SJSA1 (cell line): ENCODE results near the gene ENO1. TPM values are rescaled to one million over a fixed set of nuclear protein-coding genes. Genes with fewer than 3 reads are reported as not detected.
A peak's percentile ranks its signal among the peaks of the same experiment; 100 is the strongest.

Experiments
- DNase-seq, 2 experiments: peaks; one replicate each; pipeline ENCODE4 v3.0.0-alpha.2; 2015 to 2020; ENCODE audit warnings: low spot score in 2 of 2, low read depth in 1 of 2
- H3K27ac ChIP-seq: fragments of 250-450 bp; sonication (Bioruptor Pico); 2 replicates; pipeline ENCODE4 v1.5.1; 2020; ENCODE audit warnings: mild to moderate bottlenecking, moderate library complexity
- H3K27me3 ChIP-seq: fragments of 250-450 bp; sonication (Bioruptor Pico); replicated peaks from 2 replicates; pipeline ENCODE4 v1.5.1; 2020; ENCODE audit warnings: mild to moderate bottlenecking, moderate library complexity
- H3K36me3 ChIP-seq: fragments of 250-450 bp; sonication (Bioruptor Pico); 2 replicates; pipeline ENCODE4 v1.5.1; 2020; ENCODE audit warnings: mild to moderate bottlenecking
- H3K4me1 ChIP-seq: fragments of 250-450 bp; sonication (Bioruptor Pico); replicated peaks from 2 replicates; pipeline ENCODE4 v1.6.1; 2021; ENCODE audit warnings: mild to moderate bottlenecking
- H3K4me3 ChIP-seq: fragments of 250-450 bp; sonication (Bioruptor Pico); 2 replicates; pipeline ENCODE4 v1.5.1; 2020; ENCODE audit warnings: mild to moderate bottlenecking
- H3K9me3 ChIP-seq: fragments of 250-450 bp; sonication (Bioruptor Pico); replicated peaks from 2 replicates; pipeline ENCODE4 v1.5.1; 2020; ENCODE audit warnings: mild to moderate bottlenecking
- total RNA-seq: library from RNA; depleted of rRNA; stranded (reverse); fragments of >200 nt; shearing (Covaris generic); gene quantifications from 2 replicates; pipeline ENCODE4 v1.2.3, GENCODE V29; 2014

ENO1 gene
- total RNA-seq, 1 experiment from 2014 or later: 2,590 TPM

- Histone ChIP-seq H3K27ac (peak overlapping the region; percentile 25; the same call in 1 of the 2 replicates), H3K9me3 (no peaks in the 10 kb centered on the region), H3K27me3 (no peaks in the 10 kb centered on the region), H3K4me1 (peaks cover 37% of the 10 kb centered on the region), H3K36me3 (peaks cover 83% of the 10 kb centered on the region), H3K4me3 (no peak overlapping the region)
- DNase-seq: peak in 1 of 2 experiments; percentile 58
Measured at GRCh38 chr1:8858888-8859706, 19.4 kb downstream of the ENO1 start.

GRCh38 chr1:8858112-8858668 lies 20.3 kb downstream of the ENO1 start:
- H3K4me1 ChIP-seq: peaks cover 37% of the 10 kb centered on the region
- H3K27ac ChIP-seq: peak overlapping the region; percentile 25; the same call in 1 of the 2 replicates
- H3K9me3 ChIP-seq: no peaks in the 10 kb centered on the region
- DNase-seq: peak; percentile 73 to 75
- no peaks in the 10 kb centered on the region for H3K27me3 ChIP-seq
- peaks cover 74% of the 10 kb centered on the region for H3K36me3 ChIP-seq
- H3K4me3 ChIP-seq: no peak overlapping the region

DNA sequence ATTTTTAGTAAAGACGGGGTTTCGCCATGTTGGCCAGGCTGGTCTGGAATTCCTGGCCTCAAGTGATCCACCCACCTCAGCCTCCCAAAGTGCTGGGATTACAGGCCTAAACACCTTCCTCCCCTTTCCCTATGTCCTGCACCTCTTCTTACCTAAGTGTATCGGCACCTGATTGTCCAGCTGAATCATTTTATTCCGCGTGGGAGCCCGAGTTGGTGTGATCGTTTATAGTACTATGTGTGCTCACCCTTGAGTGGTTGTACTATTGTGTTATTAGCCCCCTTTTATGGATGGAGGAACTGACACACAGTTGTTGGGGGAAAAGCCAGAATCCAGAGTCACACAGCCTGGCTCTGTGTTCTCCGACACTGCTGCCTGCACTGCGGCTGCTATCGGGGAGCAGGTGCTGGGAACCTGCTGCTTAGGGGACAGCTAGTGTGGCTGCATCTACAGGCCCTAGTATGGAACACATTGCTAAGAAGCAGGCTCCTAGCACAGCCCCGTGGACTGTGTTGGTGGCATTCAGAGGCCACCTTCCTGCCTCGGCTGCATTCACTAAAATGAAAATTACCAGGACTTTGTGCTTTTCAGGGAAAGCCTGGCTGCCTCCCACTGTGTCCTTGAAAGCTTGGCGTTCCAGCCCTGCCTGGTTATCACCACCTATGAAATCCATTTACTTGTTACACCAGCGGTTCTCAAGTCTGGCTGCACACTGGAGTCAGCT lies 21.6 kb downstream of the ENO1 start:
- Histone ChIP-seq H3K36me3 (peaks cover 61% of the 10 kb centered on the region), H3K9me3 (no peaks in the 10 kb centered on the region)

GRCh38 chr1:8854240-8854639 lies 24.2 kb downstream of the ENO1 start:
- no peak overlapping the region for H3K27ac ChIP-seq
- no peaks in the 10 kb centered on the region for H3K27me3 ChIP-seq
- peaks cover 34% of the 10 kb centered on the region for H3K36me3 ChIP-seq
- H3K9me3 ChIP-seq: no peaks in the 10 kb centered on the region
- no peak overlapping the region for H3K4me3 ChIP-seq
- peaks cover 18% of the 10 kb centered on the region for H3K4me1 ChIP-seq
- DNase-seq: no peak

More for the DNA sequence above, 21.6 kb downstream of the ENO1 start:
- no peak overlapping the region for H3K27ac ChIP-seq
- peaks cover 37% of the 10 kb centered on the region for H3K4me1 ChIP-seq
- no peak overlapping the region for H3K4me3 ChIP-seq
- H3K27me3 ChIP-seq: no peaks in the 10 kb centered on the region
- DNase-seq: no peak

DNA sequence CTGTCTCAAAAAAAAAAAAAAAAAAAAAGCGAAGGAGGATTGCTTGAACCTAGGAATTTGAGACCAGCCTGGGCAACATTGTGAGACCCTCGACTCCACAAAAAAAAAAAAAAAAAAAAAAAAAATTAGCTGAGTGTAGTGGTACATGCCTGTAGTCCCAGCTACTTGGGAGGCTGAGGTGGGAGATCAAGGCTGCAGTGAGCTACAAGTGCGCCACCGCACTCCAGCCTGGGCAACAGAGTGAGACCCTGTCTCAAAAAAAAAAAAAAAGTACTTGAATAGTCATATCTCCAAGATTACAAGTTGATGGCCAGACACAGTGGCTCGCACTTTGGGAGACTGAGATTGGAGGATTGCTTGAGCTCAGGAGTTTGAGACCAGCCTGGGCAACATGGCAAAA lies 27.4 kb downstream of the ENO1 start:
- Histone ChIP-seq H3K4me3 (no peak overlapping the region), H3K9me3 (no peaks in the 10 kb centered on the region), H3K27me3 (no peaks in the 10 kb centered on the region), H3K36me3 (peaks cover 3% of the 10 kb centered on the region), H3K27ac (no peak overlapping the region), H3K4me1 (peaks cover 4% of the 10 kb centered on the region; the same call in 1 of the 2 replicates)
- DNase-seq: no peak

- Histone ChIP-seq H3K27ac (no peak overlapping the region), H3K9me3 (no peaks in the 10 kb centered on the region), H3K4me1 (peaks cover 4% of the 10 kb centered on the region; the same call in 1 of the 2 replicates), H3K27me3 (no peaks in the 10 kb centered on the region), H3K36me3 (no peaks in the 10 kb centered on the region), H3K4me3 (no peak overlapping the region)
- DNase-seq: peak; percentile 75 to 87
Measured at GRCh38 chr1:8848663-8849386, 29.7 kb downstream of the ENO1 start.

DNA sequence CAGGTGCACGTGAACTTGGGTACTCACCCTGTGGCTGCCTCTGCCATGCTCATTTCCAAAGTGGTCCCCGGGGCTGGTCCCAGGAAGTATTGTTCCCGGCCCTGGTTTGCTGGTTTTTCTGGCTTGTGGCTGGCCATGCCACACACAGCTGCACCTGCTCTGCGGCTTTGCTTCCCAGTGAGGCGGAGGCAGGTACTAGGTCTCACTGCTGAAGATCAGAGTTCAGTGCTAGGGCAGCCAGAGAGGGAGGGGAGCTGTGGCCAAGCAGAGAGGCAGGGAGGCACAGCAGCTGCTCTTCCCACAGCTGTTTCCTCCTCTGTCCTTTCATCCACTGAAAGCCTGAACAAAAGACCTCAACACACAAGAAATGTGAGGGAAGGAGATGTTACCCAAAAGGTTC lies 30.5 kb downstream of the ENO1 start:
- H3K36me3 ChIP-seq: no peaks in the 10 kb centered on the region
- H3K9me3 ChIP-seq: no peaks in the 10 kb centered on the region
- no peak for DNase-seq
- no peak overlapping the region for H3K27ac ChIP-seq
- H3K27me3 ChIP-seq: no peaks in the 10 kb centered on the region
- H3K4me1 ChIP-seq: peaks cover 4% of the 10 kb centered on the region; the same call in 1 of the 2 replicates
- no peak overlapping the region for H3K4me3 ChIP-seq

GRCh38 chr1:8846263-8846662 lies 32.2 kb downstream of the ENO1 start:
- Histone ChIP-seq H3K9me3 (no peaks in the 10 kb centered on the region), H3K27me3 (no peaks in the 10 kb centered on the region), H3K36me3 (no peaks in the 10 kb centered on the region), H3K4me1 (peaks cover 4% of the 10 kb centered on the region; the same call in 1 of the 2 replicates), H3K27ac (no peak overlapping the region), H3K4me3 (no peak overlapping the region)
- DNase-seq: no peak

GRCh38 chr1:8845104-8846097 lies 33.1 kb downstream of the ENO1 start:
- Histone ChIP-seq H3K27ac (no peak overlapping the region), H3K36me3 (no peaks in the 10 kb centered on the region)
- DNase-seq: no peak

GRCh38 chr1:8844501-8845006 lies 33.9 kb downstream of the ENO1 start:
- peaks cover 4% of the 10 kb centered on the region; the same call in 1 of the 2 replicates for H3K4me1 ChIP-seq
- no peak for DNase-seq
- H3K36me3 ChIP-seq: no peaks in the 10 kb centered on the region
- no peak overlapping the region for H3K4me3 ChIP-seq
- no peaks in the 10 kb centered on the region for H3K9me3 ChIP-seq
- H3K27me3 ChIP-seq: no peaks in the 10 kb centered on the region
- no peak overlapping the region for H3K27ac ChIP-seq

More at GRCh38 chr1:8845104-8846097, 33.1 kb downstream of the ENO1 start:
- Histone ChIP-seq H3K4me3 (no peak overlapping the region), H3K27me3 (no peaks in the 10 kb centered on the region), H3K9me3 (no peaks in the 10 kb centered on the region), H3K4me1 (peaks cover 4% of the 10 kb centered on the region; the same call in 1 of the 2 replicates)

DNA sequence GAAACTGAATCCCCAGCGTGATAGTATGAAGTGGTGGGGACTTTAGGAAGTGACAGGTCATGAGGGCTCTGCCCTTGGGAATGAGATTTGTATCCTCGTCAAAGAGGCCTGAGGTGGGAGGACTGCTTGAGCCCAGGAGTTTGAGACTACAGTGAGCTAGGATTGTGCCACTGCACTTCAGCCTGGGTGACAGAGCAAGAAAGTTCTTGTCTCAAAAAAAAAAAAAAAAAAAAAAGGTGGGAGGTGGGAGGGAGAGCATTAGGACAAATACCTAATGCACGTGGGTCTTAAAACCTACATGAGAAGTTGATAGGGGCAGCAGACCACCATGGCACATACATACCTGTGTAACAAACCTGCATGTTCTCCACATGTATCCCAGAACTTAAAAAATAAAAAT lies 37.1 kb downstream of the ENO1 start:
- no peak overlapping the region for H3K4me3 ChIP-seq
- H3K9me3 ChIP-seq: no peaks in the 10 kb centered on the region
- no peak for DNase-seq
- H3K27me3 ChIP-seq: no peaks in the 10 kb centered on the region
- no peak overlapping the region for H3K27ac ChIP-seq
- H3K36me3 ChIP-seq: no peaks in the 10 kb centered on the region
- no peaks in the 10 kb centered on the region for H3K4me1 ChIP-seq

DNA sequence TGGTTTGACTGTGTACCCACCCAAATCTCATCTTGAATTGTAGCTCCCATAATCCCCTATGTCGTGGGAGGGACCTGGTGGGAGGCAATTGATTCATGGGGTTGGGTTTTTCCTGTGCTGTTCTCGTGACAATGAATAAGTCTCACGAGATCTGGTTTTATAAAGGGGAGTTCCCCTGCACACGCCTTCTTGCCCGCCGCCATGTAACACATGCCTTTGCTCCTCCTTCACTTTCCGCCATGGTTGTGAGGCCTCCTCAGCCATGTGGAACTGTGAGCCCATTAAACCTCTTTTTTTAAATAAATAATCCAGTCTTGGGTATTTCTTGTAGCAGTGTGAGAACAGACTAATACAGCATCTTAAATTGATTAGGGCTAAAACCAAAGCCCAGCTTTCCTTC lies 38.5 kb downstream of the ENO1 start:
- H3K4me1 ChIP-seq: no peaks in the 10 kb centered on the region
- H3K4me3 ChIP-seq: no peak overlapping the region
- H3K27me3 ChIP-seq: no peaks in the 10 kb centered on the region
- H3K36me3 ChIP-seq: no peaks in the 10 kb centered on the region
- H3K9me3 ChIP-seq: no peaks in the 10 kb centered on the region
- H3K27ac ChIP-seq: no peak overlapping the region
- DNase-seq: no peak
